ENCODE results near the gene MCUB. TPM values are rescaled to one million over a fixed set of nuclear protein-coding genes. Genes with fewer than 3 reads are reported as not detected.
"Not testable (repeated sequence)": the region's sequence is repeated elsewhere in the genome, so short reads cannot be mapped to it uniquely, and the experiment has no call there.

Gene MCUB
- total and polyA plus RNA-seq, 2 donors, result 41.2 to 62.3 TPM

DNA sequence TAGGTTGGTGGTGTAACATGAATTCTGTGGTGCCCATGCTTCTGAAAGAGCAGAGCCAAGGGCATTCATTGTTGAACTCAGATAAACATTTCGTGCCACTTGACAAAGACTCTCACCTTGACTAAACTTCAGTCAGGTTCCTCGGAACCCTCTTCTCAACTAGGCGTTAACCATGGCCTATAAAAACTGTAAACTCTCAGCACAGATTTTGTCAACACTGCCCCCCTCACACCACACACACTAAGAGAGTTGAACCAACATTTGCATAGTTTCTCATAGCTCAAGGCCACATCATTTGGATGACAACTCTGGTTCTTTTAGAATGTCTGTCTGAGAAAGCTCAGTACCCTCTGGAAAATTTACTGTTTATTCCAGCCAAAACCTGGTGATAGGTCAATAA, 115.1 kb downstream of the MCUB start:
- no peak for DNase-seq (ENCODE audit: low read depth in 6 of 9, low spot score in 9 of 9)
- Histone ChIP-seq H3K9me3 (ENCODE audit: control insufficient read depth in 2 of 2, insufficient read depth in 1 of 2, low read length in 1 of 2) (peaks cover 0 to 13% of the 10 kb centered on the region in 2 donors), H3K4me3 (ENCODE audit: low read length in 2 of 2) (no peak overlapping the region), H3K4me1 (ENCODE audit: control insufficient read depth in 2 of 2, insufficient read depth in 2 of 2, low read length in 2 of 2) (no peaks in the 10 kb centered on the region), H3K27me3 (ENCODE audit: control insufficient read depth in 2 of 2, insufficient read depth in 1 of 2, low read length in 1 of 2) (no peaks in the 10 kb centered on the region), H3K27ac (ENCODE audit: low read depth in 1 of 2, low read length in 1 of 2) (no peak overlapping the region), H3K36me3 (ENCODE audit: control insufficient read depth in 2 of 2, insufficient read depth in 2 of 2, low read length in 1 of 2) (peaks cover 4 to 6% of the 10 kb centered on the region in 2 donors)
- WGBS, result 98% methylated on average over 3 of the region's 3 CpGs

DNA sequence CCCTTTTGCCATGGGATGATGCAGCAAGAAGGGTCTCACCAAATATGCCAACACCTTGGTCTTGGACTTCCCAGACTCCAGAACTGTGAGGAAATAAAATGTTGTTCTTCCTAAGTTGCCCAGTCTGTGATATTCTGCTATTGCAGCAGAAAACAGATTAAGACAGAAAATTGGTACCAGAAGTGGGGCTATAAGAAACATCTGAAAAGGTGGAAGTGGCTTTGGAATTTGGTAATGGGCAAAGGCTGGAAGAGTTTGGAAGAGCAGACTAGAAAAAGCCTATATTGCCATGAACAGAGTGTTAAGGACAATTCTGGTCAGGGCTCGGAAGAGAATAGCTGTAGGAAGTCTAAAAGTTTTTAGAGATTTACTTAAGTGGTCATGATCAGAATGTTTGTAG, 115.8 kb downstream of the MCUB start:
- no peaks in the 10 kb centered on the region for H3K27me3 ChIP-seq (ENCODE audit: control insufficient read depth in 2 of 2, insufficient read depth in 1 of 2, low read length in 1 of 2)
- no peak overlapping the region for H3K4me3 ChIP-seq (ENCODE audit: low read length in 2 of 2)
- WGBS, result 94% methylated on average over 1 of the region's 1 CpG
- H3K36me3 ChIP-seq (ENCODE audit: control insufficient read depth in 2 of 2, insufficient read depth in 2 of 2, low read length in 1 of 2), result peaks cover 4 to 6% of the 10 kb centered on the region in 2 donors
- no peak overlapping the region for H3K27ac ChIP-seq (ENCODE audit: low read depth in 1 of 2, low read length in 1 of 2)
- H3K4me1 ChIP-seq (ENCODE audit: control insufficient read depth in 2 of 2, insufficient read depth in 2 of 2, low read length in 2 of 2), result no peaks in the 10 kb centered on the region
- no peak for DNase-seq (ENCODE audit: low read depth in 6 of 9, low spot score in 9 of 9)
- peaks cover 0 to 7% of the 10 kb centered on the region in 2 donors for H3K9me3 ChIP-seq (ENCODE audit: control insufficient read depth in 2 of 2, insufficient read depth in 1 of 2, low read length in 1 of 2)

DNA sequence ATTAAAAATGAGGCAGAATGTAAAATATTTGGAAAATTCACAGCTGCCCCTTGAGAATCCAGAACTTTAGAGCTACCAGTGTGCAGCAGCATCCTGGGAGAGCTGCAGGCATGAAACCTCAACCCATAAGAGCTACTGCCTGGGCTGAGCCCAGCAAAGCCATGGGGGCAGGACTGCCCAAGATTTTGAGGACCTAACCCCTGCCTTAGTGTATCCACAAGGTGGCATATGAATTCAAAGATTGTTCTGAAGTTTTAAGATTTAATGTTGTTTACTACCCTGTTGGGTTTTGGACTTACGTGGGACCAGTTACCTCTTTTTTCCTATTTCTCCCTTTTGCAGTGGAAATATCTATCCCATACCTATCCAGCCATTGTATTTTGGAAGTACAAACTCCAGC, 116.8 kb downstream of the MCUB start:
- WGBS, result 100% methylated on average over 1 of the region's 1 CpG
- Histone ChIP-seq H3K27me3 (ENCODE audit: control insufficient read depth in 2 of 2, insufficient read depth in 1 of 2, low read length in 1 of 2) (no peaks in the 10 kb centered on the region), H3K9me3 (ENCODE audit: control insufficient read depth in 2 of 2, insufficient read depth in 1 of 2, low read length in 1 of 2) (peaks cover 0 to 7% of the 10 kb centered on the region in 2 donors), H3K4me3 (ENCODE audit: low read length in 2 of 2) (no peak overlapping the region), H3K4me1 (ENCODE audit: control insufficient read depth in 2 of 2, insufficient read depth in 2 of 2, low read length in 2 of 2) (no peaks in the 10 kb centered on the region), H3K27ac (ENCODE audit: low read depth in 1 of 2, low read length in 1 of 2) (no peak overlapping the region), H3K36me3 (ENCODE audit: control insufficient read depth in 2 of 2, insufficient read depth in 2 of 2, low read length in 1 of 2) (peaks cover 4 to 8% of the 10 kb centered on the region in 2 donors)
- no peak for DNase-seq (ENCODE audit: low read depth in 6 of 9, low spot score in 9 of 9)

DNA sequence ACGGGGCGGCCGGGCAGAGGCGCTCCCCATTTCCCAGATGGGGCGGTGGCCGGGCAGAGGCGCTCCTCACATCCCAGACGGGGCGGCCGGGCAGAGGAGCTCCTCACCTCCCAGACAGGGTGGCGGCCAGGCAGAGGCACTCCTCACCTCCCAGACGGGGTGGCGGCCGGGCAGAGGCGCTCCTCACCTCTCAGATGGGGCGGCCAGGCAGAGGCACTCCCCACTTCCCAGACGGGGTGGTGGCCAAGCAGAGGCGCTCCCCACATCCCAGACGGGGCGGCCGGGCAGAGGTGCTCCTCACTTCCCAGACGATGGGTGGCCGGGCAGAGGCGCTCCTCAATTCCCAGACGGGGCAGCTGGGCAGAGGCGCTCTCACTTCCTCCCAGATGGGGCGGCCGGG, 118.4 kb downstream of the MCUB start:
- not testable (repeated sequence) for H3K36me3 ChIP-seq (ENCODE audit: control insufficient read depth in 2 of 2, insufficient read depth in 2 of 2, low read length in 1 of 2); DNase-seq (ENCODE audit: low read depth in 6 of 9, low spot score in 9 of 9); H3K9me3 ChIP-seq (ENCODE audit: control insufficient read depth in 2 of 2, insufficient read depth in 1 of 2, low read length in 1 of 2); H3K4me1 ChIP-seq (ENCODE audit: control insufficient read depth in 2 of 2, insufficient read depth in 2 of 2, low read length in 2 of 2); H3K4me3 ChIP-seq (ENCODE audit: low read length in 2 of 2); H3K27me3 ChIP-seq (ENCODE audit: control insufficient read depth in 2 of 2, insufficient read depth in 1 of 2, low read length in 1 of 2); H3K27ac ChIP-seq (ENCODE audit: low read depth in 1 of 2, low read length in 1 of 2)
- WGBS, result 97% methylated on average over 28 of the region's 28 CpGs

DNA sequence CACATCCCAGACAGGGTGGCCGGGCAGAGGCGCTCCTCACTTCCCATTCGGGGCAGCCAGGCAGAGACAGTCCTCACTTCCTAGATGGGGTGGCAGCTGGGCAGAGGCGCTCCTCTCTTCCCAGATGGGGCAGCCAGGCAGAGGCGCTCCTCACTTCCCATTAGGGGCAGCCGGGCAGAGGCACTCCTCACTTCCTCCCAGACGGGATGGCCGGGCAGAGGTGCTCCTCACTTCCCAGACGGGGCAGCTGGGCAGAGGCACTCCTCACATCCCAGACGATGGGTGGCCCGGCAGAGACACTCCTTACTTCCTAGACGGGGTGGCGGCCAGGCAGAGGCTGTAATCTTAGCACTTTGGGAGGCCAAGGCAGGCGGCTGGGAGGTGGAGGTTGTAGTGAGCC, 118.9 kb downstream of the MCUB start:
- not testable (repeated sequence) for DNase-seq (ENCODE audit: low read depth in 6 of 9, low spot score in 9 of 9); H3K9me3 ChIP-seq (ENCODE audit: control insufficient read depth in 2 of 2, insufficient read depth in 1 of 2, low read length in 1 of 2); H3K4me3 ChIP-seq (ENCODE audit: low read length in 2 of 2); H3K36me3 ChIP-seq (ENCODE audit: control insufficient read depth in 2 of 2, insufficient read depth in 2 of 2, low read length in 1 of 2); H3K4me1 ChIP-seq (ENCODE audit: control insufficient read depth in 2 of 2, insufficient read depth in 2 of 2, low read length in 2 of 2); H3K27me3 ChIP-seq (ENCODE audit: control insufficient read depth in 2 of 2, insufficient read depth in 1 of 2, low read length in 1 of 2); H3K27ac ChIP-seq (ENCODE audit: low read depth in 1 of 2, low read length in 1 of 2)
- over 99% methylated on average over 14 of the region's 14 CpGs for WGBS

DNA sequence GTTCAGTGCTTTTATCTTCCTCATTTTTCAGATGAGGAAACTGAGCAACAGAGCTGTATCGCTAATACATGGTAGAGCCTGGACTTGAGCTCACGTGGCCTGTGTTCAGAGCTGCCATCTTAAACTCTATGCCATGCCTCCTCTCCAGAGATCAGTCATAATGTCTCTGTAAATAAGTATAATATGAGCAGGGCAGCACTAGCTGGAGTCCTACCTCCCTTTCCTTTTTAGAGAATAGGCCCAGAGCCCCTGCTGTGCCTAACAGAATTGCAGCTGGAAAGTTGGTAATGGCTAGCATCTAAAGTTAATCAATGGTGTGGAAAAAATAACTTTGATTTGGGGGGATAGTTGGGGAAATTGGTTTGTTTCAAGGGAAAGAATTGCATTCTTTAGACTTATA, 122.8 kb downstream of the MCUB start:
- no peaks in the 10 kb centered on the region for H3K27me3 ChIP-seq (ENCODE audit: control insufficient read depth in 2 of 2, insufficient read depth in 1 of 2, low read length in 1 of 2)
- WGBS, result over 99% methylated on average over 2 of the region's 2 CpGs
- H3K9me3 ChIP-seq (ENCODE audit: control insufficient read depth in 2 of 2, insufficient read depth in 1 of 2, low read length in 1 of 2), result peaks cover 0 to 7% of the 10 kb centered on the region in 2 donors
- peaks cover 19 to 22% of the 10 kb centered on the region in 2 donors for H3K36me3 ChIP-seq (ENCODE audit: control insufficient read depth in 2 of 2, insufficient read depth in 2 of 2, low read length in 1 of 2)
- H3K4me3 ChIP-seq (ENCODE audit: low read length in 2 of 2), result no peak overlapping the region
- no peak overlapping the region for H3K27ac ChIP-seq (ENCODE audit: low read depth in 1 of 2, low read length in 1 of 2)
- H3K4me1 ChIP-seq (ENCODE audit: control insufficient read depth in 2 of 2, insufficient read depth in 2 of 2, low read length in 2 of 2), result no peaks in the 10 kb centered on the region
- no peak for DNase-seq (ENCODE audit: low read depth in 6 of 9, low spot score in 9 of 9)

DNA sequence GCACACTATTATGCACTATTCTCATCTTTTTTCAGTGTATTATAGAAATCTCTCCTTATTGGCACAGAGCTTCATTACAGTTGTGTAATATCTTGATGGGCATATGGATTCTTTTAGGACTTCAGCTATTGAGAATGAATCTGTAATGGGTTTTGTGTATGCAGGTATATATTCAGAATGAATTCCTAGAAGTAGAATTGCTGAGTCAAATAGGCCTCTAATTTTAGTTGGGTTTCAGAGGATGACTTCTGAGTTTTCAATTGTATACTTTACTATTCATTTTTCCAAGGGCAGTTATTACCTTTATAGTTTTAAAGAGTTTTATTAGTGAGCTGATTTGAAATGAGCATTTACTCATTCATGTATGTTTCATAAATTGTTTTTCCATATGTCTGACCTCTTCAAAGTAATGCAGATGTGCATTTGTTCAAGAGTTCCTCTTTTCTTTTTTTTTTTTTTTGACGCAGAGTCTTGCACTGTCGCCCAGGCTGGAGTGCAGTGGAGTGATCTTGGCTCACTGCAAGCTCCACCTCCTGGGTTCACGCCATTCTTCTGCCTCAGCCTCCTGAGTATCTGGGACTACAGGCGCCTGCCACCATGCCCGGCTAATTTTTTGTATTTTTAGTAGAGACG, 123.7 kb downstream of the MCUB start:
- Histone ChIP-seq H3K36me3 (ENCODE audit: control insufficient read depth in 2 of 2, insufficient read depth in 2 of 2, low read length in 1 of 2) (peaks cover 15 to 26% of the 10 kb centered on the region in 2 donors), H3K27me3 (ENCODE audit: control insufficient read depth in 2 of 2, insufficient read depth in 1 of 2, low read length in 1 of 2) (no peaks in the 10 kb centered on the region), H3K9me3 (ENCODE audit: control insufficient read depth in 2 of 2, insufficient read depth in 1 of 2, low read length in 1 of 2) (peaks cover 0 to 2% of the 10 kb centered on the region in 2 donors), H3K27ac (ENCODE audit: low read depth in 1 of 2, low read length in 1 of 2) (no peak overlapping the region), H3K4me3 (ENCODE audit: low read length in 2 of 2) (no peak overlapping the region), H3K4me1 (ENCODE audit: control insufficient read depth in 2 of 2, insufficient read depth in 2 of 2, low read length in 2 of 2) (no peaks in the 10 kb centered on the region)
- 84% methylated on average over 6 of the region's 6 CpGs for WGBS
- no peak for DNase-seq (ENCODE audit: low read depth in 6 of 9, low spot score in 9 of 9)

DNA sequence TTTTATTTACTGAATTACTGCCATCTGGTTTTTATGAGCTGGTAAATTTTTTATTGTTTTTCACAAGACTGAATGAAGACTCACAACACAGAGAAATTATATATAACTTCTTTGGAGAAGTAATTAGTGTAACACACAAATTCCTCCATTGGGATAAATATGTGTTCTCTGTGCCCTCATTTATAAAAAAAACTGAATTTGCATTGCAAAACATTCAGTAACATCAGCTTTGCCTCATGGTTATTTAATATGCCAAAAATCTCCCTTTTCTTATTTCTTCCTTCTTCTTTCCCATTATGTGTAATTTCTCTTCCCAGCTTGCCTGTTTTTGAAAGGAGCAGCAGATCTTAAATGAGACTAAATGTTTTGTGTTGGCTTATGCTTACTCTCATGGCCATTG, 124.7 kb downstream of the MCUB start:
- no peaks in the 10 kb centered on the region for H3K9me3 ChIP-seq (ENCODE audit: control insufficient read depth in 2 of 2, insufficient read depth in 1 of 2, low read length in 1 of 2)
- no peak overlapping the region for H3K4me3 ChIP-seq (ENCODE audit: low read length in 2 of 2)
- DNase-seq (ENCODE audit: low read depth in 6 of 9, low spot score in 9 of 9), result no peak
- no peaks in the 10 kb centered on the region for H3K27me3 ChIP-seq (ENCODE audit: control insufficient read depth in 2 of 2, insufficient read depth in 1 of 2, low read length in 1 of 2)
- H3K4me1 ChIP-seq (ENCODE audit: control insufficient read depth in 2 of 2, insufficient read depth in 2 of 2, low read length in 2 of 2), result no peaks in the 10 kb centered on the region
- peaks cover 13 to 32% of the 10 kb centered on the region in 2 donors for H3K36me3 ChIP-seq (ENCODE audit: control insufficient read depth in 2 of 2, insufficient read depth in 2 of 2, low read length in 1 of 2)
- H3K27ac ChIP-seq (ENCODE audit: low read depth in 1 of 2, low read length in 1 of 2), result no peak overlapping the region

DNA sequence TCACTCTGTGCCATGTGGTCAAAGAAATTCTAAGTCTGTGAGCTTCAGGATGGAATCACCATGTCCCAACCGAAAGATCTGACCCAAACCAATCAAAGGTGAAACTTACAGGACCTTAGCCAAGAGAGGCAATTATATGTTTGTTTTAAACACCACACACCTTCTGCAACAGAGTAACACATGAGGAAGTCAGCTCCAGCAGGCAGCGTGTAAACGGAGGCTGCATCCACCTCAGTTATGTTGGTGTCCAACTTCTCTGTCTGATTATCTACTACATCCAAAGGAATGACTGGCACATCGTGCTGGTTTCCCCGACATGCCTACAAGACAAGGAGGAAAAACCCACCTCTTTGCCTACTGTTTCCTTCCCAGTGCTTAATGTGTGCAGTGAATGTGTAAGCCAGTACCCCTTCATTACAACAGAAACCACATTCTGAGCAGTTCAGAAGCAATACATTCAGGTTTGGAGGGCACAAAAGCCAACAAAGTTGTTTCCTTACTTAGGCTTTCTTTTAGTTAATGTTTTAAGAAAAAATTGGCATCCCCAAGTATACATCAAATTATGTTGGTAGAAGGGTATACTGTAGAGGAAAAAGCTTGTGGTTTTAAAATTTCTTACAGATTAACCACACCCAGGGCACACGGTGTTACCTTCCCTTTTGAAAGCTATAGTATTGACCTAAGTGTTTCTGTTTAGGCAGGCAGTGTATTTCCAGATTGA, 130.8 kb downstream of the MCUB start:
- peak overlapping the region in 1 of 2 donors; percentile 10 for H3K27ac ChIP-seq (ENCODE audit: low read depth in 1 of 2, low read length in 1 of 2)
- H3K4me3 ChIP-seq (ENCODE audit: low read length in 2 of 2), result no peak overlapping the region
- peak in 1 of 9 donors; percentile 19 for DNase-seq (ENCODE audit: low read depth in 6 of 9, low spot score in 9 of 9)
- H3K4me1 ChIP-seq (ENCODE audit: control insufficient read depth in 2 of 2, insufficient read depth in 2 of 2, low read length in 2 of 2), result peaks cover 0 to 2% of the 10 kb centered on the region in 2 donors
- H3K36me3 ChIP-seq (ENCODE audit: control insufficient read depth in 2 of 2, insufficient read depth in 2 of 2, low read length in 1 of 2), result peaks cover 30 to 67% of the 10 kb centered on the region in 2 donors
- H3K27me3 ChIP-seq (ENCODE audit: control insufficient read depth in 2 of 2, insufficient read depth in 1 of 2, low read length in 1 of 2), result no peaks in the 10 kb centered on the region
- 80% methylated on average over 6 of the region's 6 CpGs for WGBS
- no peaks in the 10 kb centered on the region for H3K9me3 ChIP-seq (ENCODE audit: control insufficient read depth in 2 of 2, insufficient read depth in 1 of 2, low read length in 1 of 2)
